Measurements from ENCODE around the gene GM2A. TPM values are rescaled to one million over a fixed set of nuclear protein-coding genes. Genes with fewer than 3 reads are reported as not detected.
A peak's percentile ranks its signal among the peaks of the same experiment; 100 is the strongest.

Gene GM2A
- total and polyA plus RNA-seq, 8 donors: 6.4 to 25.0 (median 10.9) TPM

- no peak for ATAC-seq
- no peak overlapping the region for H3K27ac ChIP-seq
- H3K4me3 ChIP-seq: no peak overlapping the region
- H3K27me3 ChIP-seq: no peaks in the 10 kb centered on the region
- H3K4me1 ChIP-seq: no peaks in the 10 kb centered on the region
- no peak for FAIRE-seq
- TF ChIP-seq CTCF (IDR thresholded peaks at IDR 0.05): no peak
- 81 to 89% methylated on average over 4 of the region's 4 CpGs for WGBS, 2 donors
- no peaks in the 10 kb centered on the region for H3K9me3 ChIP-seq
- no peak for DNase-seq
- H3K36me3 ChIP-seq: no peaks in the 10 kb centered on the region
- intact Hi-C loops (cut with DNase I): loop anchor here in 1 of 3 donors (10.0 kb wide), 1 partner anchor 118 kb away; no protein-coding TSS in a partner anchor
Measured at GRCh38 chr5:151243127-151243526, 9.9 kb upstream of the GM2A start.

GRCh38 chr5:151243564-151243963 lies 9.4 kb upstream of the GM2A start:
- H3K36me3 ChIP-seq: no peaks in the 10 kb centered on the region
- intact Hi-C loops (cut with DNase I): loop anchor here in 1 of 3 donors (10.0 kb wide), 1 partner anchor 119 kb away; no protein-coding TSS in a partner anchor
- no peaks in the 10 kb centered on the region for H3K27me3 ChIP-seq
- DNase-seq (no peak), ATAC-seq (no peak), FAIRE-seq (no peak)
- no peaks in the 10 kb centered on the region for H3K9me3 ChIP-seq
- H3K27ac ChIP-seq: no peak overlapping the region
- H3K4me1 ChIP-seq: no peaks in the 10 kb centered on the region
- no peak overlapping the region for H3K4me3 ChIP-seq
- 85 to 91% methylated on average over 4 of the region's 4 CpGs for WGBS, 2 donors
- no peak for TF ChIP-seq CTCF (IDR thresholded peaks at IDR 0.05)

GRCh38 chr5:151244206-151244605 lies 8.8 kb upstream of the GM2A start:
- no peaks in the 10 kb centered on the region for H3K27me3 ChIP-seq
- no peak for FAIRE-seq
- ATAC-seq: no peak
- TF ChIP-seq CTCF (IDR thresholded peaks at IDR 0.05): no peak
- no peak overlapping the region for H3K27ac ChIP-seq
- no peak overlapping the region for H3K4me3 ChIP-seq
- intact Hi-C loops (cut with DNase I): loop anchor here in 1 of 3 donors (10.0 kb wide), 1 partner anchor 119 kb away; no protein-coding TSS in a partner anchor
- H3K4me1 ChIP-seq: no peaks in the 10 kb centered on the region
- no peaks in the 10 kb centered on the region for H3K36me3 ChIP-seq
- WGBS, 2 donors: 79 to 93% methylated on average over 3 of the region's 3 CpGs
- H3K9me3 ChIP-seq: no peaks in the 10 kb centered on the region
- no peak for DNase-seq

DNA sequence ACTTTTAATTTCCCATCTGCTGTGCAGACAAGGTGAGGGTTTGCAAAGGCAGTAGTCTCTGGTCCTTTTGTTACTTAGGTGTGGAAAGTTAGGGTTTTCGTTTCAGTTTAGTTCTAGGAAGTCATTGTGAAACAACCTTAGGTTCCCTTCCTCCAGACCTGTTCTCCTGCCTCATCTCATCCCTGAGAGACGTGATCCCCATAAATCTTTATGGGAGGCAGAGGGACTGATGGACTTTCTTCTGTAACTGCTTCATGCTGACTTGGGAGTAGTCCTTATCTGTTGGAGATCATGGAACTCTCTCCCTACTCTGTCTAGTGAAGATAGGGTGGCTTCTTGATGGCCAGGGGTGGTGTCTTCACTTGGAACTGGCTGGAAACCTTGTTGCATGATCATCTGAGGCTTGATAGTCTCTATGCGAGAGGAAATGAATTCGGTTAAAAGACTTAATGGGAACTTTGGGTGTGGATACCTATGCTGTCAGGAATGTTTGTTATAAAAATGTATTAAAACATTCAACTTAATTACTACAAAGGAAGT lies 7.2 kb upstream of the GM2A start:
- intact Hi-C loops (cut with DNase I): loop anchor here in 1 of 3 donors (10.0 kb wide), 1 partner anchor 121 kb away; no protein-coding TSS in a partner anchor
- H3K4me3 ChIP-seq: no peak overlapping the region
- no peaks in the 10 kb centered on the region for H3K9me3 ChIP-seq
- FAIRE-seq (no peak), ATAC-seq (no peak), DNase-seq (no peak)
- H3K27me3 ChIP-seq: no peaks in the 10 kb centered on the region
- H3K27ac ChIP-seq: no peak overlapping the region
- H3K4me1 ChIP-seq: no peaks in the 10 kb centered on the region
- 80 to 89% methylated on average over 4 of the region's 4 CpGs for WGBS, 2 donors
- no peak for TF ChIP-seq CTCF (IDR thresholded peaks at IDR 0.05)
- no peaks in the 10 kb centered on the region for H3K36me3 ChIP-seq

GRCh38 chr5:151248651-151249050 lies 4.3 kb upstream of the GM2A start:
- Histone ChIP-seq H3K4me3 (no peak overlapping the region), H3K27me3 (no peaks in the 10 kb centered on the region), H3K36me3 (no peaks in the 10 kb centered on the region), H3K9me3 (no peaks in the 10 kb centered on the region), H3K27ac (peak overlapping the region in 1 of 4 donors; percentile 3), H3K4me1 (peaks cover 0 to under 1% (median 0%) of the 10 kb centered on the region in 3 donors)
- intact Hi-C loops (cut with DNase I): loop anchor here in 1 of 3 donors (10.0 kb wide), 1 partner anchor 124 kb away; no protein-coding TSS in a partner anchor
- ATAC-seq (no peak), DNase-seq (peak in 1 of 6 donors; percentile 30), FAIRE-seq (no peak)
- 30 to 38% methylated on average over 2 of the region's 2 CpGs for WGBS, 2 donors
- TF ChIP-seq CTCF (IDR thresholded peaks at IDR 0.05): no peak
